HL-60 (cell line): Measurements from ENCODE around the gene TOR2A.

Experiments used
- DNase-seq, 2 experiments: peaks; one replicate each; pipeline ENCODE4 v3.0.0-alpha.2; 2010 to 2020; ENCODE audit warnings: low read depth in 1 of 2, low spot score in 1 of 2
- H3K27ac ChIP-seq: fragments of 250-450 bp; sonication (Bioruptor Pico); replicated peaks from 2 replicates; pipeline ENCODE4 v1.5.1; 2020; ENCODE audit warnings: mild to moderate bottlenecking, moderate library complexity
- H3K27me3 ChIP-seq: fragments of 250-450 bp; sonication (Bioruptor Pico); 2 replicates; pipeline ENCODE4 v1.5.1; 2021; ENCODE audit warnings: mild to moderate bottlenecking, moderate library complexity; ENCODE audit not compliant: insufficient read depth, poor library complexity, severe bottlenecking
- H3K4me3 ChIP-seq: replicated peaks from 2 replicates; pipeline ENCODE4 v1.5.1; 2011; ENCODE audit warnings: mild to moderate bottlenecking, control low read depth, low read length; ENCODE audit not compliant: insufficient read depth
- GABPA ChIP-seq: IDR thresholded peaks from 2 replicates; pipeline ENCODE4 v1.6.1; 2012; ENCODE audit warnings: low read depth
- POLR2AphosphoS5 ChIP-seq: IDR thresholded peaks from 2 replicates; pipeline ENCODE4 v1.6.1; 2012; ENCODE audit warnings: low read depth
- REST ChIP-seq: IDR thresholded peaks from 2 replicates; pipeline ENCODE4 v1.6.1; 2012; ENCODE audit warnings: low read depth; ENCODE audit not compliant: insufficient replicate concordance
- SPI1 ChIP-seq: IDR thresholded peaks from 2 replicates; pipeline ENCODE4 v1.6.1; 2012; ENCODE audit warnings: low read depth, mild to moderate bottlenecking, borderline replicate concordance
- TF ChIP-seq, protein P1 (sequence below): IDR thresholded peaks from one replicate; pipeline ENCODE4 v1.5.1; 2011; ENCODE audit warnings: low read length, control low read depth, inconsistent platforms; ENCODE audit not compliant: insufficient read depth

The TOR2A gene

GRCh38 chr9:127773981-127774380, 38.9 kb upstream of the TOR2A start:
- Histone ChIP-seq H3K27me3 (no peaks in the 10 kb centered on the region), H3K4me3 (no peak overlapping the region), H3K27ac (no peak overlapping the region)
- TF ChIP-seq GABPA (no peak), SPI1 (no peak), REST (no peak)
- DNase-seq = no peak

GRCh38 chr9:127773272-127773671, 38.2 kb upstream of the TOR2A start:
- H3K27ac ChIP-seq = no peak overlapping the region
- no peak overlapping the region for H3K4me3 ChIP-seq
- DNase-seq = no peak
- TF ChIP-seq REST (no peak), SPI1 (no peak), POLR2AphosphoS5 (no peak), GABPA (no peak)
- TF ChIP-seq, protein P1, sequence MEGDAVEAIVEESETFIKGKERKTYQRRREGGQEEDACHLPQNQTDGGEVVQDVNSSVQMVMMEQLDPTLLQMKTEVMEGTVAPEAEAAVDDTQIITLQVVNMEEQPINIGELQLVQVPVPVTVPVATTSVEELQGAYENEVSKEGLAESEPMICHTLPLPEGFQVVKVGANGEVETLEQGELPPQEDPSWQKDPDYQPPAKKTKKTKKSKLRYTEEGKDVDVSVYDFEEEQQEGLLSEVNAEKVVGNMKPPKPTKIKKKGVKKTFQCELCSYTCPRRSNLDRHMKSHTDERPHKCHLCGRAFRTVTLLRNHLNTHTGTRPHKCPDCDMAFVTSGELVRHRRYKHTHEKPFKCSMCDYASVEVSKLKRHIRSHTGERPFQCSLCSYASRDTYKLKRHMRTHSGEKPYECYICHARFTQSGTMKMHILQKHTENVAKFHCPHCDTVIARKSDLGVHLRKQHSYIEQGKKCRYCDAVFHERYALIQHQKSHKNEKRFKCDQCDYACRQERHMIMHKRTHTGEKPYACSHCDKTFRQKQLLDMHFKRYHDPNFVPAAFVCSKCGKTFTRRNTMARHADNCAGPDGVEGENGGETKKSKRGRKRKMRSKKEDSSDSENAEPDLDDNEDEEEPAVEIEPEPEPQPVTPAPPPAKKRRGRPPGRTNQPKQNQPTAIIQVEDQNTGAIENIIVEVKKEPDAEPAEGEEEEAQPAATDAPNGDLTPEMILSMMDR = no peak
- no peaks in the 10 kb centered on the region for H3K27me3 ChIP-seq

DNA sequence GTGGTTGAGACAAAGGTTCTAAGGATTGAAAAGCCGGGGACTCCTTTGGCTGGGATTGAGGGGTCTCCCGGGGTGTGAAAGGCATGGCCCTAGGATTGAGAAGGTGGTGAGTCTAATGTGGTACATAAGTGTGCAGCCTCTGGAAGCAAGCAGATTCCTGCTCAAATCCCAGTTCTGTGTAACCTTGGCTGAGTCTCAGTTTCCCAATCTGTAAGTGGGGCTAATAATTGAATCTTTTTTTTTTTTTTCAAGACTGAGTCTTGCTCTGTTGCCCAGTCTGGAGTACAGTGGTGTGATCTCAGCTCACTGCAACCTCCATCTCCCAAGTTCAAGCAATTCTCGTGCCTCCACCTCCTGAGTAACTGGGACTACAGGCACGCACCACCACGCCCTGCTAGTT, 37.5 kb upstream of the TOR2A start:
- DNase-seq = no peak
- TF ChIP-seq SPI1 (no peak), REST (no peak), POLR2AphosphoS5 (no peak)
- H3K4me3 ChIP-seq = no peak overlapping the region
- H3K27me3 ChIP-seq = no peaks in the 10 kb centered on the region
- H3K27ac ChIP-seq = no peak overlapping the region

DNA sequence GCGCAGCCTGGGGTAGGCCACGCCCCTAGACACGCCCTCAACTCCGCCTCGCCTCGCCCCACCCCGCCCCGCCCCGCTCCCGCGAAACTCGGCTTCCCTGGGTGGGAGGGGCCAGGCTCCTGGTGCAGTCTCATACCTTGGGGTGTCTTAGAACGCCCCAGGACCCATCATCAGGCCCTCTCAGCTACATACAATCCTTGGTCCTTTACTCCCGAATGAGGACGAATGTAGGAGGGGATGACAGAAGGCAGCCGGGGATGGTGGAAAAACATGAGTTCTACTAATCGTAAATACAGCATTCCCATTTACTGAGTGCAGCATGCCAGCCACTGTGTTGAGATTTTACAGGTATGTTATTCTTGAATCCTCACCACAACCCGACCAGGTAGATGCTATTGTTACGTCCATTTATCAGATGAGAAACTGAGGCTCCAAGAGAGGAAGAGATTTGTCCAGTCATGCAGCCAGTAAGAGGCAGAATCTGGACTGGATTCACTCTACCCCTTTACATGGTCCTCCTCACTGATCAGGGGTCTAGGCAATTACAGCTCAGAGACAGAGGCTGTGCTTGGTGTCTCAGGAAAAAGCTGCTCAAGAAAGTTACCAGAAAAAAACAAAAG, 36.6 kb upstream of the TOR2A start:
- no peak overlapping the region for H3K27ac ChIP-seq
- TF ChIP-seq REST (no peak), GABPA (no peak), SPI1 (no peak), POLR2AphosphoS5 (no peak)
- TF ChIP-seq, protein P1 = no peak
- no peaks in the 10 kb centered on the region for H3K27me3 ChIP-seq
- DNase-seq = no peak
- H3K4me3 ChIP-seq = peak overlapping the region; percentile 54
